ENCODE measurements around the gene HAPLN3.

HAPLN3 gene

GRCh38 chr15:88858934-88859333 lies 36.4 kb downstream of the HAPLN3 start:
- no peak for DNase-seq

- DNase-seq, result no peak
These were observed 42.9 kb downstream of the HAPLN3 start for GRCh38 chr15:88852476-88852875.

GRCh38 chr15:88849376-88850072 lies 45.8 kb downstream of the HAPLN3 start:
- no peak for DNase-seq

GRCh38 chr15:88848203-88848602 lies 47.1 kb downstream of the HAPLN3 start:
- no peak for DNase-seq

- no peak for DNase-seq
These were observed 48.2 kb downstream of the HAPLN3 start for GRCh38 chr15:88847144-88847543.

- no peak for DNase-seq
These were observed 49.7 kb downstream of the HAPLN3 start for GRCh38 chr15:88845616-88846015.

GRCh38 chr15:88844749-88845386 lies 50.5 kb downstream of the HAPLN3 start:
- DNase-seq, result no peak

GRCh38 chr15:88843334-88843733 lies 52.0 kb downstream of the HAPLN3 start:
- DNase-seq, result no peak

- DNase-seq, result no peak
These were observed 53.2 kb downstream of the HAPLN3 start for GRCh38 chr15:88842156-88842555.

- no peak for DNase-seq
These were observed 54.1 kb downstream of the HAPLN3 start for GRCh38 chr15:88841236-88841635.

GRCh38 chr15:88839961-88840360 lies 55.4 kb downstream of the HAPLN3 start:
- DNase-seq, result no peak

- no peak for DNase-seq
These were observed 56.2 kb downstream of the HAPLN3 start for GRCh38 chr15:88839146-88839545.

- no peak for DNase-seq
These were observed 56.7 kb downstream of the HAPLN3 start for GRCh38 chr15:88838667-88839066.

- no peak for DNase-seq
These were observed 59.7 kb downstream of the HAPLN3 start for GRCh38 chr15:88835646-88836045.

GRCh38 chr15:88835119-88835518 lies 60.2 kb downstream of the HAPLN3 start:
- DNase-seq, result no peak

- DNase-seq, result no peak
These were observed 61.0 kb downstream of the HAPLN3 start for GRCh38 chr15:88834211-88834812.

- no peak for DNase-seq
These were observed 61.6 kb downstream of the HAPLN3 start for GRCh38 chr15:88833731-88834100.

- DNase-seq, result no peak
These were observed 62.3 kb downstream of the HAPLN3 start for GRCh38 chr15:88832820-88833730.

GRCh38 chr15:88830016-88830415 lies 65.3 kb downstream of the HAPLN3 start:
- no peak for DNase-seq

GRCh38 chr15:88828791-88829190 lies 66.6 kb downstream of the HAPLN3 start:
- no peak for DNase-seq
